ENCODE measurements around the gene USP10. TPM values are rescaled to one million over a fixed set of nuclear protein-coding genes. Genes with fewer than 3 reads are reported as not detected.

USP10 gene
- total and polyA plus RNA-seq, 7 donors = 17.1 to 64.3 (median 43.9) TPM

- intact Hi-C loops (cut with DNase I) = no loop called here
- Histone ChIP-seq H3K9me3 (no peaks in the 10 kb centered on the region), H3K27ac (no peak overlapping the region), H3K4me3 (no peak overlapping the region), H3K4me1 (peaks cover 0 to 59% (median 7%) of the 10 kb centered on the region in 4 donors), H3K36me3 (peaks cover 0 to 3% (median 0%) of the 10 kb centered on the region in 4 donors), H3K27me3 (no peaks in the 10 kb centered on the region)
- no peak for DNase-seq
- no peak for TF ChIP-seq POLR2AphosphoS5 (IDR thresholded peaks at IDR 0.05)
- no peak for TF ChIP-seq EP300 (IDR thresholded peaks at IDR 0.05)
- TF ChIP-seq, protein P1, sequence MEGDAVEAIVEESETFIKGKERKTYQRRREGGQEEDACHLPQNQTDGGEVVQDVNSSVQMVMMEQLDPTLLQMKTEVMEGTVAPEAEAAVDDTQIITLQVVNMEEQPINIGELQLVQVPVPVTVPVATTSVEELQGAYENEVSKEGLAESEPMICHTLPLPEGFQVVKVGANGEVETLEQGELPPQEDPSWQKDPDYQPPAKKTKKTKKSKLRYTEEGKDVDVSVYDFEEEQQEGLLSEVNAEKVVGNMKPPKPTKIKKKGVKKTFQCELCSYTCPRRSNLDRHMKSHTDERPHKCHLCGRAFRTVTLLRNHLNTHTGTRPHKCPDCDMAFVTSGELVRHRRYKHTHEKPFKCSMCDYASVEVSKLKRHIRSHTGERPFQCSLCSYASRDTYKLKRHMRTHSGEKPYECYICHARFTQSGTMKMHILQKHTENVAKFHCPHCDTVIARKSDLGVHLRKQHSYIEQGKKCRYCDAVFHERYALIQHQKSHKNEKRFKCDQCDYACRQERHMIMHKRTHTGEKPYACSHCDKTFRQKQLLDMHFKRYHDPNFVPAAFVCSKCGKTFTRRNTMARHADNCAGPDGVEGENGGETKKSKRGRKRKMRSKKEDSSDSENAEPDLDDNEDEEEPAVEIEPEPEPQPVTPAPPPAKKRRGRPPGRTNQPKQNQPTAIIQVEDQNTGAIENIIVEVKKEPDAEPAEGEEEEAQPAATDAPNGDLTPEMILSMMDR (IDR thresholded peaks at IDR 0.05) = no peak
- no peak for TF ChIP-seq POLR2A (IDR thresholded peaks at IDR 0.05)
- WGBS, 2 donors = 94% methylated on average over 8 of the region's 8 CpGs
Observed at GRCh38 chr16:84712138-84712671, 12.4 kb downstream of the USP10 start.

DNA sequence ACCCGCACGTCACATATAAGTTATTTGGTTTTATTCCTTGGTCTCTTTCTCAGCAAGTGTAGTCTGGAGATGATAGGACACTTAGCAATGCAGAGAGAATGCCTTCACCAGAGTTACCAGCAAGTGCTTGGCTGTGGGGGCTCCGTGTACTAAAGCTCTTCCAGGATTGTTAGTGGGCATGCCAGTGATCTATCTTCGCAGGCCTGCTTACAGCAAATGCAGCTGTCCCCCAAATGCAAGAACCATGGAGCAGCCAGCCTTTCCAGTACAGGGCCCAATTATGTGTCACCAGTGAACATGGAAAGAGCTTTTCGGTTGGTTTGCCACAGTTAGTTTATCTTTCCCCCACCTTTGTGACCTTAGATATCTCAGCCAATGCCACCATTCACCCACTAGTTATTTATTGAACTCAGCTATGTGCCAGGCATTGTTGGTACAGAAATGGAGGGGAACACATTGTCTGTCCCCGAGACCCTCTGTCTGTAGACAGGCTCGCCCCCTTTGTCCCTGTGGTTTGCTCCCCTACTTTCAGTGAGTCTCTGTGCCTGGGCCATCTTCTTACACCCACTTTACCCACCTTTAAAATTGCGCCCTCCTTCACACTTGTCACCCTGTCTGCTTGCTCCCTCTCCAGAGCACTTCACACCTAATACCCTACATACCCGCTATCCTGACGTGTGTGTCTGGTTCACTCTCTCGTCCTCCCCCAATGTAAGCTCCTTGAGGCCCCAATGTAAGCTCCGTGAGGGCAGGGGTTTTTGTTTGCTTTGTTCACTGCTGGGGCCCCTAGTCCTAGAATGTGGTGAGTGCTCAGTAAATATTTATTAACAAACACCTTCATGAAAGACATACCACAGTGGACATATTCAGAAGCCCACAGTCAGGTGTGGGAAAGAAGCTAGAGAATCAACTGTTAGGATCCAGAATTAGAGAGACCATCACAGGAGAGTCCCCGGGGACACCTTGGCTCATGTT is 13.3 kb downstream of the USP10 start:
- H3K4me1 ChIP-seq = peaks cover 0 to 51% (median 7%) of the 10 kb centered on the region in 4 donors
- no peaks in the 10 kb centered on the region for H3K9me3 ChIP-seq
- intact Hi-C loops (cut with DNase I) = no loop called here
- no peaks in the 10 kb centered on the region for H3K27me3 ChIP-seq
- TF ChIP-seq, protein P1 (IDR thresholded peaks at IDR 0.05) = no peak
- no peak for TF ChIP-seq POLR2AphosphoS5 (IDR thresholded peaks at IDR 0.05)
- no peak for TF ChIP-seq EP300 (IDR thresholded peaks at IDR 0.05)
- no peak for TF ChIP-seq POLR2A (IDR thresholded peaks at IDR 0.05)
- DNase-seq = no peak
- H3K4me3 ChIP-seq = no peak overlapping the region
- no peak overlapping the region for H3K27ac ChIP-seq
- H3K36me3 ChIP-seq = peaks cover 0 to 3% (median 0%) of the 10 kb centered on the region in 4 donors
- 90 to 94% methylated on average over 13 of the region's 13 CpGs for WGBS, 2 donors

DNA sequence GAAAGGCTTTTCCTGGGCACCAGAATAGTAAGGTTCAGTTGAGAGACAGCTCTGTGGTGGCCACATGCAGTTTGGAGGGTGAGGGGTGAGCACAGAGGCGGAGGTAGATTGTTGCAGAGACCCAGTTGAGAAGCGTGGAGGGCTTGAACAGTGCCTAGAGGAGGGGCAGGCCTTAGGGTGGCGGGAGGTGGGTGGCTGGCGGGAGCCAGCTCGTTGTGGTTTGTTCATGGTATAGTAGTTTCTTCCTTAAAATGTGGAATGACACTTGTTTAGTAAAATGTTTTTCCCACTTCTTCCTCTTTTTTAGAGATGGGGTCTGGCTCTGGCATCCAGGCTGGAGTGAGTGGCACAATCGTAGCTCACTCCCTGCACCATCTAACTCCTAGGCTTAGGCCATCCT is 14.2 kb downstream of the USP10 start:
- Histone ChIP-seq H3K36me3 (peaks cover 0 to 3% (median 0%) of the 10 kb centered on the region in 4 donors), H3K27me3 (no peaks in the 10 kb centered on the region), H3K9me3 (no peaks in the 10 kb centered on the region), H3K4me1 (peaks cover 0 to 47% (median 6%) of the 10 kb centered on the region in 4 donors), H3K27ac (no peak overlapping the region), H3K4me3 (no peak overlapping the region)
- intact Hi-C loops (cut with DNase I) = no loop called here
- no peak for DNase-seq
- TF ChIP-seq POLR2AphosphoS5 (IDR thresholded peaks at IDR 0.05) = no peak
- 74 to 86% methylated on average over 6 of the region's 6 CpGs for WGBS, 2 donors

DNA sequence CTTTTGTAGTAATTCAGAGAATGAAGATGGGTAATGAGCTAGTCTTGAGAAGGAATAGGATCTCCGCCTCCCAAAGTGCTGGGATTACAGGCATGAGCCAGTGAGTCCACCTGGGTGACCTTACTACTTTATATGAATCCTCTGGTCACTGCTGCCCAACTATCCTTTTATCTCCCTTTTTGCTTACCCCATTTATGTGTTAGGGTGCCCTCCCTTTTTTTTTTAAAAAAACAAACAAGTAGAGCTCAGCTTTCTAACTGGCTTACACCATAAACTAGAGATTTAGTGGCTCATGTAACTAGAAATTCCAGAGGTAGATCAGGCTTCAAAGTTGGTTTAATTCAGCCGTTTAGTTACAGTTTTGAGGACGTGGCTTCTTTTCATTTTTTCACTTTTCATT is 15.6 kb downstream of the USP10 start:
- peaks cover 0 to 3% (median 0%) of the 10 kb centered on the region in 4 donors for H3K36me3 ChIP-seq
- intact Hi-C loops (cut with DNase I) = no loop called here
- H3K9me3 ChIP-seq = no peaks in the 10 kb centered on the region
- DNase-seq = no peak
- H3K4me1 ChIP-seq = peaks cover 0 to 45% (median 7%) of the 10 kb centered on the region in 4 donors
- no peak overlapping the region for H3K27ac ChIP-seq
- WGBS, 2 donors = 76 to 81% methylated on average over 3 of the region's 3 CpGs
- H3K4me3 ChIP-seq = no peak overlapping the region
- H3K27me3 ChIP-seq = no peaks in the 10 kb centered on the region
- TF ChIP-seq, protein P1 (IDR thresholded peaks at IDR 0.05) = no peak
- TF ChIP-seq POLR2A (IDR thresholded peaks at IDR 0.05) = no peak
- no peak for TF ChIP-seq EP300 (IDR thresholded peaks at IDR 0.05)
- TF ChIP-seq POLR2AphosphoS5 (IDR thresholded peaks at IDR 0.05) = no peak

DNA sequence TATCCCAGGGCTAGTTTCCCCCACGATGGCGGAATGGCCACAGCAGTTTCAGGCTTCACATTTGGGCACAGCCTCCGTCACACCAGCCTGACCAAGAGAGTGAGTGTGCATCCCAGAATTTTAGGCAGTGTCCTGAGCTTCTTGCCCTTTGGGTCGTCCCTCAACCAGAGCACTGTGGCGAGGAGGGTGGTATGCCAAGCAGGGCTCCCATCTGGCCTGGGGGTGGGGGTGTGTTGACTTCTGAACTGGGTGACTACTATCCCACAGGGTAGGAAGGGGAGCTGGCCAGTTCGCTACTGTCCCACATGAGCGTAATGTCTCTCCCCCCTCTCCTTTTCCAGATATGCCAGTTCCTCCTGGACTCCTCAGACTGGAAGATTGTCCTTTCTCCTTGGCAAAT is 16.1 kb downstream of the USP10 start:
- WGBS, 2 donors = 97% methylated on average over 7 of the region's 7 CpGs
- Histone ChIP-seq H3K27ac (no peak overlapping the region), H3K36me3 (peaks cover 0 to 3% (median 0%) of the 10 kb centered on the region in 4 donors), H3K4me1 (peaks cover 0 to 41% (median 7%) of the 10 kb centered on the region in 4 donors), H3K9me3 (no peaks in the 10 kb centered on the region), H3K4me3 (no peak overlapping the region), H3K27me3 (no peaks in the 10 kb centered on the region)
- intact Hi-C loops (cut with DNase I) = no loop called here
- TF ChIP-seq EP300 (IDR thresholded peaks at IDR 0.05) (no peak), POLR2AphosphoS5 (IDR thresholded peaks at IDR 0.05) (no peak), POLR2A (IDR thresholded peaks at IDR 0.05) (no peak)
- TF ChIP-seq, protein P1 (IDR thresholded peaks at IDR 0.05) = no peak
- DNase-seq = no peak

Measured in sigmoid colon (tissue), 7 donors.